Chondrocyte (in vitro differentiated cells): ENCODE results near the gene SORT1. TPM values are rescaled to one million over a fixed set of nuclear protein-coding genes. Genes with fewer than 3 reads are reported as not detected.

Experiments
- DNase-seq: peaks from one replicate; pipeline ENCODE4 v3.0.0; 2021; ENCODE audit warnings: mixed read lengths, low spot score
- H3K27ac Mint-ChIP-seq: one replicate; pipeline ENCODE4 v1.8.0; 2021; ENCODE audit warnings: mild to moderate bottlenecking, moderate library complexity, mixed read lengths; ENCODE audit not compliant: unreplicated experiment
- H3K27me3 Mint-ChIP-seq: 2 replicates; pipeline ENCODE4 v1.8.0; 2021; ENCODE audit warnings: low read depth, mixed read lengths
- H3K36me3 Mint-ChIP-seq: 2 replicates; pipeline ENCODE4 v1.8.0; 2021; ENCODE audit warnings: low read depth, mixed read lengths
- H3K4me1 Mint-ChIP-seq: 2 replicates; pipeline ENCODE4 v1.8.0; 2021; ENCODE audit warnings: low read depth, mild to moderate bottlenecking, mixed read lengths
- H3K4me3 Mint-ChIP-seq: one replicate; pipeline ENCODE4 v1.8.0; 2021; ENCODE audit warnings: mild to moderate bottlenecking, moderate library complexity, mixed read lengths; ENCODE audit not compliant: unreplicated experiment
- H3K9me3 Mint-ChIP-seq: 2 replicates; pipeline ENCODE4 v1.8.0; 2021; ENCODE audit warnings: low read depth, mixed read lengths
- total RNA-seq: library from RNA; stranded (reverse); gene quantifications from 3 replicates; pipeline ENCODE4 v1.2.1, GENCODE V29; 2021
- TF ChIP-seq, protein P1 (sequence below): fragments of 200-600 bp; sonication (generic); IDR thresholded peaks from 2 replicates; pipeline ENCODE4 v1.5.0; 2021; ENCODE audit warnings: antibody characterized with exemption, mild to moderate bottlenecking, moderate library complexity

The SORT1 gene
- total RNA-seq, 1 donor from 2014 or later, result 107 TPM

- no peak for DNase-seq
- H3K4me3 Mint-ChIP-seq, result no peak overlapping the region
- peaks cover 56% of the 10 kb centered on the region for H3K4me1 Mint-ChIP-seq
- H3K27me3 Mint-ChIP-seq, result no peaks in the 10 kb centered on the region
- H3K9me3 Mint-ChIP-seq, result no peaks in the 10 kb centered on the region
- H3K27ac Mint-ChIP-seq, result peak overlapping the region; percentile 73
- H3K36me3 Mint-ChIP-seq, result peaks cover 14% of the 10 kb centered on the region
- TF ChIP-seq, protein P1, sequence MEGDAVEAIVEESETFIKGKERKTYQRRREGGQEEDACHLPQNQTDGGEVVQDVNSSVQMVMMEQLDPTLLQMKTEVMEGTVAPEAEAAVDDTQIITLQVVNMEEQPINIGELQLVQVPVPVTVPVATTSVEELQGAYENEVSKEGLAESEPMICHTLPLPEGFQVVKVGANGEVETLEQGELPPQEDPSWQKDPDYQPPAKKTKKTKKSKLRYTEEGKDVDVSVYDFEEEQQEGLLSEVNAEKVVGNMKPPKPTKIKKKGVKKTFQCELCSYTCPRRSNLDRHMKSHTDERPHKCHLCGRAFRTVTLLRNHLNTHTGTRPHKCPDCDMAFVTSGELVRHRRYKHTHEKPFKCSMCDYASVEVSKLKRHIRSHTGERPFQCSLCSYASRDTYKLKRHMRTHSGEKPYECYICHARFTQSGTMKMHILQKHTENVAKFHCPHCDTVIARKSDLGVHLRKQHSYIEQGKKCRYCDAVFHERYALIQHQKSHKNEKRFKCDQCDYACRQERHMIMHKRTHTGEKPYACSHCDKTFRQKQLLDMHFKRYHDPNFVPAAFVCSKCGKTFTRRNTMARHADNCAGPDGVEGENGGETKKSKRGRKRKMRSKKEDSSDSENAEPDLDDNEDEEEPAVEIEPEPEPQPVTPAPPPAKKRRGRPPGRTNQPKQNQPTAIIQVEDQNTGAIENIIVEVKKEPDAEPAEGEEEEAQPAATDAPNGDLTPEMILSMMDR, result peak; percentile 11
Observed at GRCh38 chr1:109368464-109368863, 29.3 kb downstream of the SORT1 start.

DNA sequence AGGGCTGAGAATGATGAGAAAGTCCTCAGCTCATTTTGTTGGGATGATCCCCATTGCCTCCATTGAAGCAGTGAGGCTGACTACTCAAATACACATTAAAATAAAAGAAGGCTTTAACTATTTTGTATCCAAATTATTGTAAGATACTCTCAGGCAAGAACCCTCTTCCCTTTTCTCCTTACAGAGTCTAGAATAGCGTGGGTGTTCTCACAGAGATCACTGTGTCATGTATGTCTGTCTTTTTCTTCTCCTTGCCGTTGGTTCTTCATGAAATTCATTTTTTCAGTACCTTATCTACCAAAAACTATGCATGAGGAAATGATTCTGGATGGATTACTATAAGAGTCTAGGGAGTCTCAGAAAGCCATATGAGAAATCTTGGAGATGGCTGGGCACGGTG lies 30.1 kb downstream of the SORT1 start:
- Mint-ChIP-seq H3K36me3 (peaks cover 14% of the 10 kb centered on the region), H3K27me3 (no peaks in the 10 kb centered on the region), H3K4me1 (peaks cover 48% of the 10 kb centered on the region), H3K4me3 (no peak overlapping the region), H3K9me3 (no peaks in the 10 kb centered on the region), H3K27ac (peak overlapping the region; percentile 22)
- DNase-seq, result no peak
- TF ChIP-seq, protein P1, result no peak

GRCh38 chr1:109365642-109366204 lies 32.0 kb downstream of the SORT1 start:
- H3K27me3 Mint-ChIP-seq, result no peaks in the 10 kb centered on the region
- peaks cover 36% of the 10 kb centered on the region for H3K4me1 Mint-ChIP-seq
- no peak overlapping the region for H3K4me3 Mint-ChIP-seq
- H3K27ac Mint-ChIP-seq, result no peak overlapping the region
- H3K36me3 Mint-ChIP-seq, result peaks cover 14% of the 10 kb centered on the region
- TF ChIP-seq, protein P1, result no peak
- no peaks in the 10 kb centered on the region for H3K9me3 Mint-ChIP-seq
- DNase-seq, result no peak

DNA sequence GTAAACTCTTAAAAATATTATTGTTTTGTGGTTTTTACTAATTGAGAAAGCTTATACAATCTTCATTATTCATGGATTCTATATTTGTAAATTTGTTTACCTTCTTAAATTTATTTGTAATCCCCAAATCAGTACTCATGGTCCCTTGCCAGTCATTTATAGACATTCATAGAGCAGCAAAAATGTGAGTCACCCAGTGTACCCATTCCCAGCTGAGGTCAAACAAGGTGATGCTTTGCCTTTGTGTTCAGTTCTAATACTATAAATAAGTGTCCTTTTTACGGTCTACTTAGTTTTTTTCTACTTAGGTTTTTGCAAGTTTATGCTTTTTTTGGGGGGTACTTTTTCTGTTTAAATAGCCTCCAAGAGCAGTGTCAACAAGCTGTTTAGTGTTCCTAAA lies 36.1 kb downstream of the SORT1 start:
- TF ChIP-seq, protein P1, result no peak
- no peak overlapping the region for H3K27ac Mint-ChIP-seq
- H3K4me1 Mint-ChIP-seq, result peaks cover 24% of the 10 kb centered on the region
- no peaks in the 10 kb centered on the region for H3K9me3 Mint-ChIP-seq
- H3K4me3 Mint-ChIP-seq, result no peak overlapping the region
- H3K36me3 Mint-ChIP-seq, result peaks cover 11% of the 10 kb centered on the region
- no peaks in the 10 kb centered on the region for H3K27me3 Mint-ChIP-seq
- no peak for DNase-seq

- Mint-ChIP-seq H3K9me3 (no peaks in the 10 kb centered on the region), H3K27ac (no peak overlapping the region), H3K4me3 (no peak overlapping the region), H3K4me1 (peaks cover 30% of the 10 kb centered on the region), H3K36me3 (peaks cover 6% of the 10 kb centered on the region), H3K27me3 (no peaks in the 10 kb centered on the region)
- TF ChIP-seq, protein P1, result no peak
- DNase-seq, result no peak
Observed at GRCh38 chr1:109361069-109361468, 36.6 kb downstream of the SORT1 start.
